ENCODE results near the gene NOS1AP.

DNA sequence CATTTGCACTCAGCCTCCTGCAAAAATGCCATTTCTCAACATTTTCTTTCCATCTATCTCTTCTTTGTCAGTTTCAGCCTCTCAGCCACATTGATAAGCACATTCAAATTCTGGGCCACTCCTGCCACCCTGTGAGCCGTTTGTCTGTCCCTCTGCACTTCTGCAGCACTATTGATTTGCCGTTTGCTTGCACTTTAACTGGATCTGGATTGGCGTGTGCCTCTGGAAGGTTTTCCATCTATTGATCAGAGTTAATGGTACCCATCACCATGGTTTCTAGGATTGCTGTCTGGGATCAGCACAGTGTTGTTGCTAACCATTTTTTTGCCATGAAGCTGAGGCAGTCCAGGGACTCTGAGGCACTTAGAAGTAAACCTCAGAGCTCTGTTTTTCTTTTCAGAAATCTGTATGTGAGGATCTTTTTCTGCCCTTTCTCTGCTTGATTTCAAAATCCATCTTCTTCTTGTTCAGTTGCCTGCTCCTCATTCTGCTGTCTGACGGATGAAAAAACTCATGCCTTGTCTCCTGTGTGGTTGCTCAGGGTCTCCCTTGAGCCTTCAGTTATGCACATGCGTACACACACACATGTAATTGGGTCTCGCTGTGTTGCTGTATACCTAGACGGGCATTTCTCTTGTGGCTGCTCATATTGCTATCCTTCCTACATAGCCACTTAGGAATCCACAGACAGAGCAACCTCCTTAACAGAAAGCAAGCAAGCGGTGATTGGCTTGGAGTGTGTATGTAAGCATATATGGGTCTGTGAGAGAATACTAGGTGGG lies 67.9 kb downstream of the NOS1AP start:
- TF ChIP-seq, protein P1, sequence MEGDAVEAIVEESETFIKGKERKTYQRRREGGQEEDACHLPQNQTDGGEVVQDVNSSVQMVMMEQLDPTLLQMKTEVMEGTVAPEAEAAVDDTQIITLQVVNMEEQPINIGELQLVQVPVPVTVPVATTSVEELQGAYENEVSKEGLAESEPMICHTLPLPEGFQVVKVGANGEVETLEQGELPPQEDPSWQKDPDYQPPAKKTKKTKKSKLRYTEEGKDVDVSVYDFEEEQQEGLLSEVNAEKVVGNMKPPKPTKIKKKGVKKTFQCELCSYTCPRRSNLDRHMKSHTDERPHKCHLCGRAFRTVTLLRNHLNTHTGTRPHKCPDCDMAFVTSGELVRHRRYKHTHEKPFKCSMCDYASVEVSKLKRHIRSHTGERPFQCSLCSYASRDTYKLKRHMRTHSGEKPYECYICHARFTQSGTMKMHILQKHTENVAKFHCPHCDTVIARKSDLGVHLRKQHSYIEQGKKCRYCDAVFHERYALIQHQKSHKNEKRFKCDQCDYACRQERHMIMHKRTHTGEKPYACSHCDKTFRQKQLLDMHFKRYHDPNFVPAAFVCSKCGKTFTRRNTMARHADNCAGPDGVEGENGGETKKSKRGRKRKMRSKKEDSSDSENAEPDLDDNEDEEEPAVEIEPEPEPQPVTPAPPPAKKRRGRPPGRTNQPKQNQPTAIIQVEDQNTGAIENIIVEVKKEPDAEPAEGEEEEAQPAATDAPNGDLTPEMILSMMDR (conservative IDR thresholded peaks at IDR 0.05) = no peak
- TF ChIP-seq ZFX (IDR thresholded peaks at IDR 0.05) = no peak

Data from C4-2B (cell line).